Neuronal stem cell (in vitro differentiated cells): Measurements from ENCODE around the gene TSPAN9.

Experiments
- DNase-seq: peaks from one replicate; pipeline ENCODE4 v3.0.0-alpha.2; 2013; ENCODE audit warnings: low spot score
- H2AFZ ChIP-seq: one replicate; pipeline ENCODE4 v1.6.1; 2013; ENCODE audit warnings: mild to moderate bottlenecking, low read length, inconsistent platforms
- H2AK5ac ChIP-seq: 2 replicates; pipeline ENCODE4 v1.6.1; 2013; ENCODE audit warnings: low read depth, mild to moderate bottlenecking, inconsistent platforms, low read length, moderate library complexity, mixed read lengths
- H2BK120ac ChIP-seq: 2 replicates; pipeline ENCODE4 v1.6.1; 2013; ENCODE audit warnings: low read depth, mild to moderate bottlenecking, inconsistent platforms, low read length, moderate library complexity, mixed read lengths
- H2BK12ac ChIP-seq: one replicate; pipeline ENCODE4 v1.6.1; 2013; ENCODE audit warnings: low read length, inconsistent platforms
- H2BK15ac ChIP-seq: 2 replicates; pipeline ENCODE4 v1.6.1; 2013; ENCODE audit warnings: mild to moderate bottlenecking, low read length, inconsistent platforms, mixed read lengths
- H2BK5ac ChIP-seq: one replicate; pipeline ENCODE4 v1.6.1; 2013; ENCODE audit warnings: inconsistent platforms, mild to moderate bottlenecking, low read length, moderate library complexity
- H3K14ac ChIP-seq: one replicate; pipeline ENCODE4 v1.6.1; 2013; ENCODE audit warnings: low read length, inconsistent platforms
- H3K18ac ChIP-seq: 2 replicates; pipeline ENCODE4 v1.6.1; 2013; ENCODE audit warnings: low read length, inconsistent platforms
- H3K23ac ChIP-seq: 2 replicates; pipeline ENCODE4 v1.6.1; 2013; ENCODE audit warnings: low read depth, mild to moderate bottlenecking, mixed read lengths, low read length, inconsistent platforms; ENCODE audit not compliant: poor library complexity
- H3K27ac ChIP-seq: replicated peaks from 3 replicates; pipeline ENCODE4 v1.5.1; 2013; ENCODE audit warnings: low read length, inconsistent platforms
- H3K27me3 ChIP-seq, 3 experiments: 2 replicates each; pipeline ENCODE4 v1.6.1; 2013; ENCODE audit warnings: low read length in 3 of 3, mild to moderate bottlenecking in 2 of 3, inconsistent platforms in 1 of 3, low read depth in 1 of 3, mixed read lengths in 1 of 3, moderate library complexity in 1 of 3; ENCODE audit not compliant: control insufficient read depth in 3 of 3, insufficient read depth in 3 of 3
- H3K36me3 ChIP-seq, 2 donors: replicated peaks in 1 of 2; 2 replicates each; pipeline ENCODE4 v1.6.1; 2013; ENCODE audit warnings: low read length in 2 of 2; ENCODE audit not compliant: control insufficient read depth in 2 of 2, insufficient read depth in 2 of 2
- H3K4ac ChIP-seq: 2 replicates; pipeline ENCODE4 v1.6.1; 2013; ENCODE audit warnings: inconsistent platforms, mild to moderate bottlenecking, low read length, moderate library complexity
- H3K4me1 ChIP-seq, 2 donors: 1 replicate in 1 of 2; 2 replicates in 1 of 2; pipeline ENCODE4 v1.6.1; 2013; ENCODE audit warnings: low read length in 2 of 2, low read depth in 1 of 2; ENCODE audit not compliant: control insufficient read depth in 2 of 2, insufficient read depth in 1 of 2
- H3K4me2 ChIP-seq: one replicate; pipeline ENCODE4 v1.6.1; 2013; ENCODE audit warnings: mild to moderate bottlenecking, low read length, inconsistent platforms; ENCODE audit not compliant: insufficient read depth, poor library complexity, severe bottlenecking
- H3K4me3 ChIP-seq, 2 donors: 2 replicates each; pipeline ENCODE4 v1.5.1; 2013; ENCODE audit warnings: low read length in 2 of 2, mild to moderate bottlenecking in 2 of 2, inconsistent platforms in 1 of 2, moderate library complexity in 1 of 2
- H3K79me1 ChIP-seq: one replicate; pipeline ENCODE4 v1.6.1; 2013; ENCODE audit warnings: low read depth, mild to moderate bottlenecking, inconsistent platforms, low read length, moderate library complexity
- H3K9ac ChIP-seq: one replicate; pipeline ENCODE4 v1.6.1; 2013; ENCODE audit warnings: mild to moderate bottlenecking, low read depth, low read length, inconsistent platforms; ENCODE audit not compliant: poor library complexity
- H3K9me3 ChIP-seq, 2 donors: replicated peaks in 1 of 2; 2 replicates each; pipeline versions ENCODE3 to v1.6.1; 2013; ENCODE audit warnings: low read length in 2 of 2, mild to moderate bottlenecking in 2 of 2, inconsistent platforms in 1 of 2, low read depth in 1 of 2, mixed read lengths in 1 of 2, moderate library complexity in 1 of 2; ENCODE audit not compliant: control insufficient read depth in 2 of 2, insufficient read depth in 1 of 2
- H4K8ac ChIP-seq: one replicate; pipeline ENCODE4 v1.6.1; 2013; ENCODE audit warnings: low read depth, mild to moderate bottlenecking, inconsistent platforms, low read length, moderate library complexity
- H4K91ac ChIP-seq: one replicate; pipeline ENCODE4 v1.6.1; 2013; ENCODE audit warnings: low read length, low read depth, mild to moderate bottlenecking, inconsistent platforms; ENCODE audit not compliant: poor library complexity
- WGBS, 2 donors: extraction: QIAGEN DNeasy Blood & Tissue Kit; methylation state at CpG; one replicate each; pipeline ENCODE4 v1.1.7; 2013; ENCODE audit warnings: missing lambda C conversion rate in 2 of 2, mixed read lengths in 1 of 2; ENCODE audit not compliant: insufficient read length in 2 of 2, insufficient replicate concordance in 1 of 2; ENCODE audit errors: extremely low coverage in 2 of 2; 5-methylcytosine and 5-hydroxymethylcytosine counted together

The TSPAN9 gene

GRCh38 chr12:3185260-3185870 is 108.2 kb downstream of the TSPAN9 start:
- DNase-seq: no peak

GRCh38 chr12:3186546-3187215 is 109.5 kb downstream of the TSPAN9 start:
- no peak overlapping the region for H3K27ac ChIP-seq

More at GRCh38 chr12:3185260-3185870, 108.2 kb downstream of the TSPAN9 start:
- peak overlapping the region; percentile 9 for H2AK5ac ChIP-seq
- H2BK15ac ChIP-seq: no peak overlapping the region
- no peak overlapping the region for H2AFZ ChIP-seq
- no peaks in the 10 kb centered on the region for H3K36me3 ChIP-seq
- H3K27me3 ChIP-seq: no peaks in the 10 kb centered on the region
- H3K4ac ChIP-seq: no peak overlapping the region
- H3K9ac ChIP-seq: no peak overlapping the region
- no peak overlapping the region for H4K8ac ChIP-seq
- H2BK120ac ChIP-seq: no peak overlapping the region
- H2BK12ac ChIP-seq: no peak overlapping the region
- H3K9me3 ChIP-seq: no peaks in the 10 kb centered on the region
- no peak overlapping the region for H3K4me3 ChIP-seq
- H3K27ac ChIP-seq: no peak overlapping the region
- H3K18ac ChIP-seq: peak overlapping the region; percentile 36
- no peak overlapping the region for H3K4me2 ChIP-seq
- peak overlapping the region; percentile 43 for H3K14ac ChIP-seq
- no CpG with 5 or more reads among the region's 11 CpGs for WGBS, 2 donors
- no peak overlapping the region for H4K91ac ChIP-seq
- H3K4me1 ChIP-seq: peaks cover 19 to 20% of the 10 kb centered on the region in 2 donors
- H3K23ac ChIP-seq: no peak overlapping the region
- no peaks in the 10 kb centered on the region for H3K79me1 ChIP-seq
- H2BK5ac ChIP-seq: no peak overlapping the region

GRCh38 chr12:3187846-3188770 is 110.9 kb downstream of the TSPAN9 start:
- Histone ChIP-seq H3K9me3 (no peaks in the 10 kb centered on the region), H4K91ac (no peak overlapping the region), H3K4ac (no peak overlapping the region), H3K4me1 (peaks cover 12 to 18% of the 10 kb centered on the region in 2 donors), H3K23ac (peak overlapping the region; percentile 61), H3K4me3 (no peak overlapping the region), H2BK12ac (no peak overlapping the region), H2BK15ac (no peak overlapping the region), H3K9ac (peak overlapping the region; percentile 39), H3K79me1 (no peaks in the 10 kb centered on the region), H2AFZ (no peak overlapping the region), H4K8ac (no peak overlapping the region), H2BK120ac (no peak overlapping the region), H3K36me3 (no peaks in the 10 kb centered on the region), H3K27me3 (no peaks in the 10 kb centered on the region), H3K14ac (no peak overlapping the region), H3K4me2 (no peak overlapping the region), H3K27ac (no peak overlapping the region), H2BK5ac (no peak overlapping the region), H3K18ac (peak overlapping the region; percentile 60), H2AK5ac (no peak overlapping the region)
- DNase-seq: no peak
- no CpG with 5 or more reads among the region's 17 CpGs for WGBS, 2 donors

More at GRCh38 chr12:3186546-3187215, 109.5 kb downstream of the TSPAN9 start:
- Histone ChIP-seq H3K18ac (peak overlapping the region; percentile 36), H3K14ac (peak overlapping the region; percentile 64), H4K8ac (no peak overlapping the region), H3K9ac (no peak overlapping the region), H3K79me1 (no peaks in the 10 kb centered on the region), H3K4me2 (no peak overlapping the region), H2BK15ac (peak overlapping the region; percentile 50), H3K4ac (no peak overlapping the region), H2BK5ac (no peak overlapping the region), H3K36me3 (no peaks in the 10 kb centered on the region), H3K9me3 (no peaks in the 10 kb centered on the region), H2AFZ (no peak overlapping the region), H2BK12ac (no peak overlapping the region), H3K27me3 (no peaks in the 10 kb centered on the region), H3K4me3 (no peak overlapping the region), H2AK5ac (no peak overlapping the region), H2BK120ac (no peak overlapping the region), H3K23ac (no peak overlapping the region), H3K4me1 (peaks cover 19 to 20% of the 10 kb centered on the region in 2 donors), H4K91ac (no peak overlapping the region)
- DNase-seq: no peak
- no CpG with 5 or more reads among the region's 6 CpGs for WGBS, 2 donors

GRCh38 chr12:3189282-3189681 is 112.1 kb downstream of the TSPAN9 start:
- H2BK5ac ChIP-seq: no peak overlapping the region
- no peak overlapping the region for H2BK12ac ChIP-seq
- H3K36me3 ChIP-seq: no peaks in the 10 kb centered on the region
- H4K91ac ChIP-seq: no peak overlapping the region
- no peak overlapping the region for H2AFZ ChIP-seq
- no peaks in the 10 kb centered on the region for H3K27me3 ChIP-seq
- H3K4ac ChIP-seq: no peak overlapping the region
- no peaks in the 10 kb centered on the region for H3K79me1 ChIP-seq
- peak overlapping the region; percentile 23 for H3K14ac ChIP-seq
- no peak overlapping the region for H3K4me3 ChIP-seq
- H3K18ac ChIP-seq: no peak overlapping the region
- no peak overlapping the region for H4K8ac ChIP-seq
- H3K9me3 ChIP-seq: no peaks in the 10 kb centered on the region
- no peak overlapping the region for H2AK5ac ChIP-seq
- H2BK120ac ChIP-seq: no peak overlapping the region
- DNase-seq: no peak
- no peak overlapping the region for H3K27ac ChIP-seq
- H3K23ac ChIP-seq: no peak overlapping the region
- H2BK15ac ChIP-seq: no peak overlapping the region
- H3K4me2 ChIP-seq: no peak overlapping the region
- H3K4me1 ChIP-seq: peaks cover 11 to 19% of the 10 kb centered on the region in 2 donors
- WGBS, 2 donors: no CpG with 5 or more reads among the region's 2 CpGs
- H3K9ac ChIP-seq: no peak overlapping the region
